ENCODE results near the gene APOA4. TPM values are rescaled to one million over a fixed set of nuclear protein-coding genes. Genes with fewer than 3 reads are reported as not detected.

The APOA4 gene
- total and polyA plus RNA-seq, 2 donors (not counting 3 experiments of a cell fraction or from before 2014, with no cell fraction given): not detected

GRCh38 chr11:116790167-116791001, 32.7 kb downstream of the APOA4 start:
- H3K79me2 ChIP-seq (ENCODE audit: control insufficient read depth, insufficient read depth, low read length): peaks cover 15% of the 10 kb centered on the region
- dilution Hi-C loops (cut with MboI; ENCODE audit: extremely low pct_ligation_motif_present, low sequenced_read_pairs): no loop called here

GRCh38 chr11:116788975-116789374, 34.1 kb downstream of the APOA4 start:
- Histone ChIP-seq H3K9me3 (replicated peaks; ENCODE audit: control insufficient read depth, insufficient read depth, low read length) (no peaks in the 10 kb centered on the region), H3K79me2 (ENCODE audit: control insufficient read depth, insufficient read depth, low read length) (peaks cover 15% of the 10 kb centered on the region), H3K4me3 (replicated peaks in 1 of 3; ENCODE audit: insufficient read depth in 1 of 3, low read depth in 1 of 3, low read length in 3 of 3) (no peak overlapping the region), H3K9me1 (replicated peaks; ENCODE audit: control insufficient read depth, extremely low read depth, insufficient read depth, low read length) (no peaks in the 10 kb centered on the region), H3K27me3 (ENCODE audit: control insufficient read depth in 2 of 2, insufficient read depth in 2 of 2, low read length in 2 of 2) (no peaks in the 10 kb centered on the region), H3K4me1 (ENCODE audit: control insufficient read depth, extremely low read depth, insufficient read depth, low read length) (peaks cover 13% of the 10 kb centered on the region), H3K27ac (ENCODE audit: insufficient read depth, low read depth, low read length) (no peak overlapping the region), H4K20me1 (replicated peaks; ENCODE audit: control insufficient read depth, extremely low read depth, insufficient read depth, low read length) (no peaks in the 10 kb centered on the region), H3K4me2 (ENCODE audit: insufficient read depth, low read length) (no peak overlapping the region), H2AFZ (ENCODE audit: low read depth, low read length) (no peak overlapping the region), H3K36me3 (ENCODE audit: control insufficient read depth in 2 of 2, extremely low read depth in 1 of 2, insufficient read depth in 2 of 2, low read length in 2 of 2) (peaks cover 13 to 16% of the 10 kb centered on the region in 2 experiments), H3K9ac (replicated peaks; ENCODE audit: extremely low read depth, insufficient read depth, low read length) (no peak overlapping the region)
- intact Hi-C loops (cut with micrococcal nuclease) (loop anchor here (1.0 to 5.0 kb wide), 2 partner anchors 17 to 538 kb away; partner anchors contain the start of genes BUD13 and CEP164), dilution Hi-C loops (cut with MboI; ENCODE audit: extremely low pct_ligation_motif_present, low sequenced_read_pairs) (no loop called here)
- FAIRE-seq (no peak), DNase-seq (ENCODE audit: low read depth, low spot score) (no peak)
- BruUV-seq (replicated peaks): no TSS peak
- ChIA-PET CTCF (interaction anchor here (1.0 to 6.2 kb wide), 6 partner anchors 47 to 439 kb away, joined by 3 to 272 read pairs (median 45); partner anchors contain the start of genes APOA1 and PAFAH1B2), POLR2A (no interaction called here)
- TF ChIP-seq MYC (IDR thresholded peaks at IDR 0.05; ENCODE audit: low read depth, low read length): no peak
- no peak for TF ChIP-seq CTCF (IDR thresholded peaks at IDR 0.05; ENCODE audit: extremely low read depth in 1 of 2, insufficient read depth in 1 of 2, low read depth in 1 of 2, low read length in 2 of 2)
- no peak for TF ChIP-seq POLR2A (IDR thresholded peaks at IDR 0.05; ENCODE audit: low read depth, low read length)
- no peak for TF ChIP-seq EZH2 (IDR thresholded peaks at IDR 0.05; ENCODE audit: borderline replicate concordance, low read depth, low read length, severe bottlenecking)
- TF ChIP-seq GATA2 (IDR thresholded peaks at IDR 0.05; ENCODE audit: insufficient read depth, insufficient read length, low read depth, low read length): no peak
- no peak for TF ChIP-seq POLR2AphosphoS5 (IDR thresholded peaks at IDR 0.05; ENCODE audit: insufficient read depth, low read depth, low read length)
- no peak for TF ChIP-seq FOS (IDR thresholded peaks at IDR 0.05; ENCODE audit: borderline replicate concordance, insufficient read depth, low read length)

More at GRCh38 chr11:116790167-116791001, 32.7 kb downstream of the APOA4 start:
- Histone ChIP-seq H3K4me3 (replicated peaks in 1 of 3; ENCODE audit: insufficient read depth in 1 of 3, low read depth in 1 of 3, low read length in 3 of 3) (no peak overlapping the region), H3K9ac (replicated peaks; ENCODE audit: extremely low read depth, insufficient read depth, low read length) (no peak overlapping the region), H3K4me1 (ENCODE audit: control insufficient read depth, extremely low read depth, insufficient read depth, low read length) (peaks cover 13% of the 10 kb centered on the region), H3K27me3 (ENCODE audit: control insufficient read depth in 2 of 2, insufficient read depth in 2 of 2, low read length in 2 of 2) (no peaks in the 10 kb centered on the region), H2AFZ (ENCODE audit: low read depth, low read length) (no peak overlapping the region), H3K36me3 (ENCODE audit: control insufficient read depth in 2 of 2, extremely low read depth in 1 of 2, insufficient read depth in 2 of 2, low read length in 2 of 2) (peaks cover 0 to 3% of the 10 kb centered on the region in 2 experiments), H3K4me2 (ENCODE audit: insufficient read depth, low read length) (no peak overlapping the region), H3K9me3 (replicated peaks; ENCODE audit: control insufficient read depth, insufficient read depth, low read length) (no peaks in the 10 kb centered on the region), H4K20me1 (replicated peaks; ENCODE audit: control insufficient read depth, extremely low read depth, insufficient read depth, low read length) (no peaks in the 10 kb centered on the region), H3K27ac (ENCODE audit: insufficient read depth, low read depth, low read length) (no peak overlapping the region), H3K9me1 (replicated peaks; ENCODE audit: control insufficient read depth, extremely low read depth, insufficient read depth, low read length) (no peaks in the 10 kb centered on the region)
- intact Hi-C loops (cut with micrococcal nuclease): loop anchor here (1.0 to 5.0 kb wide), 6 partner anchors 46 to 436 kb away; partner anchors contain the start of gene SIK3
- ChIA-PET CTCF (interaction anchor here (0.8 to 6.2 kb wide), 55 partner anchors 8 to 589 kb away, joined by 3 to 272 read pairs (median 6); partner anchors contain the start of genes APOA1, APOA4, APOC3 and PAFAH1B2), POLR2A (interaction anchor here (1.5 kb wide), 1 partner anchor 45 kb away, joined by 4 read pairs; no protein-coding TSS in a partner anchor)
- no peak for TF ChIP-seq POLR2A (IDR thresholded peaks at IDR 0.05; ENCODE audit: low read depth, low read length)
- TF ChIP-seq GATA2 (IDR thresholded peaks at IDR 0.05; ENCODE audit: insufficient read depth, insufficient read length, low read depth, low read length): no peak
- TF ChIP-seq FOS (IDR thresholded peaks at IDR 0.05; ENCODE audit: borderline replicate concordance, insufficient read depth, low read length): no peak
- TF ChIP-seq JUN (IDR thresholded peaks at IDR 0.05; ENCODE audit: borderline replicate concordance, insufficient read depth, insufficient read length, low read depth): no peak
- no TSS peak for BruUV-seq (replicated peaks)
- FAIRE-seq: no peak
- DNase-seq (ENCODE audit: low read depth, low spot score): no peak
